Measurements from ENCODE around the gene HNF4A. TPM values are rescaled to one million over a fixed set of nuclear protein-coding genes. Genes with fewer than 3 reads are reported as not detected.

The HNF4A gene
- total RNA-seq, 2 experiments from 2014 or later, result not detected

DNA sequence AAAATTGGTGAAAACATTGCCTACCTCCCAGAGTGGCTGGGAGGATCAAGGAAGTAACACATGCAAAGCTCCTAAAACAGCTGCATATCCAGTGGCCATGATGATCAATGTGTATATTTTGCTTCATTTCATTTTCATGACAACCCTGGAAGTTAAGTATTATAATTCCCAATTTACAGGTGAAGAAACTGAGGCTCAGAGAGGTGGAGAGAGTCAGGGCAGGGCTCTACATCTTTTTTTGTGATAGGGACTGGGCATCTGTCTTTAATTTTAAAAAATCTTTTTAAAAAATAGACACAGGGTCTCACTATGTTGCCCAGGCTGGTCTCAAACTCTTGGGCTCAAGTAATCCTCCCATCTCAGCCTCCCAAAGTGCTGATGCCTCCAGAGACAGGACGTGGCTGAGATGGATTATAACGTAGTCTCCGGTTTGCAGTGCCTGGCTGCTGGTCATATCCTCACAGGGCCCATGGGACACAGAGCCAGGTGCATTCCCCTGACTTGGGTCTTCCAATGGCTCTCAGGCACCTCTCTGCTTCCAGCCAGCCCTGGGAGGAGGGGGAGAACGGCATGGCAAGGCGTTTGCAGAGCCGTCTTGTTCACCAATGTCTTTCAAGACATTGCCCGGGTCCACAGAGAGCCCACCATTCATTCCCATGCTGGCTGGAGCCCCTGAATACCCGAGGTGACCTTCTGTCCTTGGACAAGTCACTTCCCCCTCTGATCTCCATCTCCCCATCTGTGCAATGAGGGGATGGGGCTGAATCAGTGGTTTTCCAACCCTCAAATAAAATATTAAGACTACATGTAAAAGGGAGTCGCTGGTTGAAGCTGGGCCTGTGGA lies 38.3 kb downstream of the HNF4A start:
- H3K9me3 Mint-ChIP-seq (ENCODE audit: low read depth), result no peaks in the 10 kb centered on the region
- DNase-seq (no peak), ATAC-seq (no peak)
- peaks cover 7% of the 10 kb centered on the region for H3K27me3 Mint-ChIP-seq
- H3K4me1 Mint-ChIP-seq, result peaks cover 1% of the 10 kb centered on the region
- intact Hi-C loops (cut with DNase I, micrococcal nuclease), result no loop called here
- H3K4me3 Mint-ChIP-seq, result no peak overlapping the region
- CTCF ChIA-PET, result no interaction called here
- POLR2A ChIA-PET, result no interaction called here
- no peak overlapping the region for H3K27ac Mint-ChIP-seq
- no peaks in the 10 kb centered on the region for H3K36me3 Mint-ChIP-seq (ENCODE audit: low read depth)

- H3K9me3 Mint-ChIP-seq (ENCODE audit: low read depth), result no peaks in the 10 kb centered on the region
- H3K27me3 Mint-ChIP-seq, result peaks cover 7% of the 10 kb centered on the region
- no peak overlapping the region for H3K27ac Mint-ChIP-seq
- no peaks in the 10 kb centered on the region for H3K4me1 Mint-ChIP-seq
- no peak for ATAC-seq
- no peak overlapping the region for H3K4me3 Mint-ChIP-seq
- ChIA-PET POLR2A (no interaction called here), CTCF (interaction anchor here (2.5 kb wide), 1 partner anchor 9 kb away, joined by 11 read pairs; no protein-coding TSS in a partner anchor)
- H3K36me3 Mint-ChIP-seq (ENCODE audit: low read depth), result no peaks in the 10 kb centered on the region
- intact Hi-C loops (cut with DNase I, micrococcal nuclease), result no loop called here
- no peak for DNase-seq
Measured at GRCh38 chr20:44394452-44394701, 38.9 kb downstream of the HNF4A start.

- Mint-ChIP-seq H3K4me3 (no peak overlapping the region), H3K4me1 (no peaks in the 10 kb centered on the region), H3K9me3 (ENCODE audit: low read depth) (no peaks in the 10 kb centered on the region), H3K36me3 (ENCODE audit: low read depth) (no peaks in the 10 kb centered on the region), H3K27ac (no peak overlapping the region), H3K27me3 (peaks cover 7% of the 10 kb centered on the region)
- no peak for DNase-seq
- ChIA-PET CTCF (interaction anchor here (0.7 to 2.5 kb wide), 4 partner anchors 10 to 238 kb away, joined by 3 to 11 read pairs (median 3); no protein-coding TSS in a partner anchor), POLR2A (no interaction called here)
- ATAC-seq, result no peak
- intact Hi-C loops (cut with DNase I, micrococcal nuclease), result no loop called here
Measured at GRCh38 chr20:44394702-44395460, 39.4 kb downstream of the HNF4A start.

DNA sequence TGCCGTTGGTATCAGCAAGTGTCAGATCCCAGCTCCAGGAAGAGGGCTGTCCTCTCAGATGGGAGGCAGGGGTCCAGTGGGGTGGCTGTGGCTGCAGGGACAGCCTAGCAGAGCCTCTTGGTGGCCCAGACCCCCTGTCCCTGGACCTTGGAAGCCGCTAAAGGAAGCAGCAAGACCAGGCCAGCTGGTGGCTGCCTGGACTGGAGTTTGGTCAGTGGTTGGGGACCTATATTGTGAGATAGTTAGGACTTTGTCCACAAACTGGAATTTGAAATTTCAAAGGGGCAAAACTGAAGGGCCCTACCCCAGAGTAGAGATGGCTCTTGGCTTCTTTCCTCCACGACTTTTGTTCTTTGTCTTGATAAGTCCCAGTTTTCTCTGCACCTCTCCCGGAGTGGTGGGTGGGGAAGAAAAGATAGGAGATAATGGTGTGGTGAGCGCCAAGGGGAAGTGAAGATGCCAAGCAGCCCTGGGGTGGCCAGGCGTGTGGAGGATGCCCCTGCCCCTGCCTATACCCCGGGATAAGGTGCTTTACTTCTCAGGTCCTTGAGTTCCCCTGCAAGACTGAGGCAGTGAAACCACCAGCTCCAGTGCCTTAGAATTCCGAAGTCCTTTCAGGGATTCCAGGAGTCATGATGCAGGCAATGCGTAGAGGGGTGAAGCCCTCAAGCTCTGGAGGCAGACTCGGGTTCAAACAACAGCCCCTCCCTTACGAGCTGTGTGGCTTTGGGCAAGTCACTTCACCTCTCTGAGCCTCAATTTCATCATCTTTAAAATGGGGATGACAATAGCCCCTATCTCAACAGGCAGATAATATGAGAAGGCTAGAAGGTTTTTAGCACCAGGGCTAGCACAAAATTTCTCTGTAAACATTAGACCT lies 40.2 kb downstream of the HNF4A start:
- Mint-ChIP-seq H3K4me1 (no peaks in the 10 kb centered on the region), H3K27ac (no peak overlapping the region), H3K36me3 (ENCODE audit: low read depth) (no peaks in the 10 kb centered on the region), H3K4me3 (no peak overlapping the region), H3K9me3 (ENCODE audit: low read depth) (no peaks in the 10 kb centered on the region), H3K27me3 (peaks cover 8% of the 10 kb centered on the region)
- no peak for DNase-seq
- ATAC-seq, result no peak
- ChIA-PET CTCF (interaction anchor here (0.7 to 2.5 kb wide), 4 partner anchors 11 to 237 kb away, joined by 3 to 11 read pairs (median 3); no protein-coding TSS in a partner anchor), POLR2A (no interaction called here)
- intact Hi-C loops (cut with DNase I, micrococcal nuclease), result no loop called here

DNA sequence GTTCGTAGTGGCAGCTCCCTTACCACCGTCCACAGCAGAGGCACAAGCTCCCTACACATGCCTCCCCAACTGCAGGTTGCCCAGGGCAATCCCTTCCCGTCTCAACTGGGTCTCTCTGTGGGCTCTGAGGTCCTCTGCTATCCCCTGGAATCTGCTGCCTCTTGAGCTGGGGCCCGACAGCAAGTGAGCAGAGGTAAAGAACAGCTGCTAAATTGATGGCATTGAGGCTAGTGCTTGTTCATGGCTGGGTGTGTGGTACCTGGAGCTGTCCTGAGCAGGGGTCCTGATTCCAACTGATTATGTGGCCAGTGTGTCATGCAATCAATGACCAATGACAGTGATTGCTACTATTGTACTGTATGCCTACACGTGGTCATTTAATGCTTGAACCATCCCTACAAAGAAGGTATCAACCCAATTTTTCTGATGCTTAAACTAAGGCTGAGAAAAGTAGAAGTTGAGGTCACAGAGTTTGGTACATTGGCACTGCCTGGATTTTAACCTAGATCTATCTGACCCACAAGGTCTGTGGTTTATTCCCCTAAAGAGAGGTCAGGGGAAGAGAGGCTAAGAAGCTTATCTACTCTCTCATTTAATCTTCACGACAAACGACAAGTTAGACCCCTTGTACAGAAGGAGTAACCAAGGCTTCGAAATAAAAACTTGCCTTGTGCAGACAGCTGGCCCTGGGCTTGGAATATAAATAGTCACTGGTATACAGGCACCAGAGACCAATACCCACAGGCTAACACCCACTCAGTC lies 41.1 kb downstream of the HNF4A start:
- Mint-ChIP-seq H3K27me3 (peaks cover 8% of the 10 kb centered on the region), H3K4me3 (no peak overlapping the region), H3K36me3 (ENCODE audit: low read depth) (no peaks in the 10 kb centered on the region), H3K4me1 (no peaks in the 10 kb centered on the region), H3K9me3 (ENCODE audit: low read depth) (no peaks in the 10 kb centered on the region), H3K27ac (no peak overlapping the region)
- ChIA-PET CTCF (interaction anchor here (0.6 to 2.5 kb wide), 2 partner anchors 12 to 712 kb away, joined by 3 to 11 read pairs; no protein-coding TSS in a partner anchor), POLR2A (no interaction called here)
- ATAC-seq, result no peak
- DNase-seq, result no peak
- intact Hi-C loops (cut with DNase I, micrococcal nuclease), result no loop called here

DNA sequence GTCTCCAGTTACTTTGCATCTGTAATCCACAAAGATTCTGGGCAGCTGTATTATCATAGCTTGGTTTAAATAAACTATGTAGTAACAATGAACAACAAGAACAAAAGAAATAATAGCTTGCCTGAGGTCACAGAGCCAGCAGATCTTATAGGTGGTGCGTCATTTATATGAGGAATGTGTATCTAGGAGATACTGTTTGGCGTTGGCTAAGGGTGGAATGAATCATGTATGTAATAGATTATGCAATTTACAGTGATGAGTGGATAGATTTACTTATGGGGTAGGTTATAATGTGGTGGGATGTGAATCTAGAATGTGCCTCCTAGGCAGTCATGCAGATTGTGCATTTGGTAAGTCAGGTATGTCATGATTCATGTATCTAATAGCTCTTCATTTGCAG lies 42.8 kb downstream of the HNF4A start:
- Mint-ChIP-seq H3K27ac (no peak overlapping the region), H3K4me1 (no peaks in the 10 kb centered on the region), H3K4me3 (no peak overlapping the region), H3K36me3 (ENCODE audit: low read depth) (no peaks in the 10 kb centered on the region), H3K9me3 (ENCODE audit: low read depth) (no peaks in the 10 kb centered on the region), H3K27me3 (peaks cover 8% of the 10 kb centered on the region)
- DNase-seq (no peak), ATAC-seq (no peak)
- CTCF ChIA-PET, result interaction anchor here (1.1 kb wide), 1 partner anchor 9 kb away, joined by 3 read pairs; no protein-coding TSS in a partner anchor
- POLR2A ChIA-PET, result no interaction called here
- intact Hi-C loops (cut with DNase I, micrococcal nuclease), result no loop called here

GRCh38 chr20:44399446-44399845 lies 43.9 kb downstream of the HNF4A start:
- H3K9me3 Mint-ChIP-seq (ENCODE audit: low read depth), result peaks cover under 1% of the 10 kb centered on the region

DNA sequence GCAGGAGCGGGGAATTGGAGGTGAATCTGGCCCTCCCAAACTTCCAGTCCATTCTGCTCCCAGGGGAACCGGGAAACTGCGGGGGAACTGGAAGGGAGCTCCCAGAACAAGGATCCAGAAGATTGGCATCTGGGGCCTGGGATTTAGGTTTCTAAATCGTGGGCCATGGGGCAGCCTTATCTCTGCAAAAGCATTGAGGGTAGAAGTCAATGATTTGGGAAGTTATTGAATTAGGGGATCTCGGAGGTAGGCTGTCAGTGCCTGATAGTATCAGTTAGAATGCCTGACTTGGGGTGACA lies 45.1 kb downstream of the HNF4A start:
- Mint-ChIP-seq H3K4me1 (no peaks in the 10 kb centered on the region), H3K9me3 (ENCODE audit: low read depth) (peaks cover 2% of the 10 kb centered on the region), H3K27ac (no peak overlapping the region), H3K4me3 (no peak overlapping the region), H3K27me3 (peaks cover 8% of the 10 kb centered on the region), H3K36me3 (ENCODE audit: low read depth) (no peaks in the 10 kb centered on the region)
- intact Hi-C loops (cut with DNase I, micrococcal nuclease), result no loop called here
- no peak for DNase-seq
- no peak for ATAC-seq
- CTCF ChIA-PET, result interaction anchor here (0.6 kb wide), 1 partner anchor 1105 kb away, joined by 3 read pairs; no protein-coding TSS in a partner anchor
- POLR2A ChIA-PET, result no interaction called here

More at GRCh38 chr20:44399446-44399845, 43.9 kb downstream of the HNF4A start:
- ChIA-PET POLR2A (no interaction called here), CTCF (interaction anchor here (0.9 to 1.1 kb wide), 2 partner anchors 10 to 182 kb away, joined by 3 read pairs; no protein-coding TSS in a partner anchor)
- no peaks in the 10 kb centered on the region for H3K36me3 Mint-ChIP-seq (ENCODE audit: low read depth)
- intact Hi-C loops (cut with DNase I, micrococcal nuclease), result no loop called here
- no peak overlapping the region for H3K4me3 Mint-ChIP-seq
- peaks cover 8% of the 10 kb centered on the region for H3K27me3 Mint-ChIP-seq
- ATAC-seq (no peak), DNase-seq (no peak)
- no peak overlapping the region for H3K27ac Mint-ChIP-seq
- H3K4me1 Mint-ChIP-seq, result no peaks in the 10 kb centered on the region

DNA sequence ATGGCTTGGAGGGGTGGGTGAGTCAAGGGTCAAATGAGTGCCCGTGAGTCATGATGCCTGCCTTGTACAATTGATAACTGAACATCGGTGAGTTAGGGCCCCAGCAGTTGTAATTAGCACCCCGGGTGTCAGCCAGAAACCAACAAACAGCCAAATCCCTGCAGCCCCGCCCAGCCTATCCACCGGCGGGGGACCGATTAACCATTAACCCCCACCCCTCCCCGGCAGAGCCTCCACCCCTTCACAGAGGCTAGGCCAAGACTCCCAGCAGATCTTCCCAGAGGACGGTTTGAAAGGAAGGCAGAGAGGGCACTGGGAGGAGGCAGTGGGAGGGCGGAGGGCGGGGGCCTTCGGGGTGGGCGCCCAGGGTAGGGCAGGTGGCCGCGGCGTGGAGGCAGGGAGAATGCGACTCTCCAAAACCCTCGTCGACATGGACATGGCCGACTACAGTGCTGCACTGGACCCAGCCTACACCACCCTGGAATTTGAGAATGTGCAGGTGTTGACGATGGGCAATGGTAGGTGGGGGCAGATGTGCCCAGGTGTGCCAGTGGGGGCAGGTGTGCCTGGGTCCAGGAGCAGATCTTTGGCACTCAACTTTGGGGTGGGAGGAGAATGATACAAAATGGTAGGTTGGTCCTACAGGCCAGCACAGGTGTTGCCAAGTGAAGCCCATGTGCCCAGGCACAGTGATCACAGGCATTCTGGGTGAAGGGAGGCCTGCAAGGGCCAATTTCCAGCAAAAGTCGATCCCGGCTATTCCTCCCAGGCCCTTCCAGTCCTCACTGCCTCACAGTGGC lies 45.7 kb downstream of the HNF4A start:
- CTCF ChIA-PET, result interaction anchor here (0.6 to 0.7 kb wide), 2 partner anchors 193 to 1106 kb away, joined by 3 read pairs; no protein-coding TSS in a partner anchor
- Mint-ChIP-seq H3K4me1 (no peaks in the 10 kb centered on the region), H3K9me3 (ENCODE audit: low read depth) (peaks cover 2% of the 10 kb centered on the region)

GRCh38 chr20:44401770-44402390 lies 46.4 kb downstream of the HNF4A start:
- ATAC-seq (no peak), DNase-seq (no peak)
- H3K27me3 Mint-ChIP-seq, result peaks cover 8% of the 10 kb centered on the region
- ChIA-PET POLR2A (interaction anchor here (0.5 kb wide), 1 partner anchor 93 kb away, joined by 5 read pairs; no protein-coding TSS in a partner anchor), CTCF (interaction anchor here (0.7 kb wide), 1 partner anchor 192 kb away, joined by 3 read pairs; no protein-coding TSS in a partner anchor)
- no peak overlapping the region for H3K4me3 Mint-ChIP-seq
- H3K36me3 Mint-ChIP-seq (ENCODE audit: low read depth), result no peaks in the 10 kb centered on the region
- no peaks in the 10 kb centered on the region for H3K4me1 Mint-ChIP-seq
- peaks cover 2% of the 10 kb centered on the region for H3K9me3 Mint-ChIP-seq (ENCODE audit: low read depth)
- no peak overlapping the region for H3K27ac Mint-ChIP-seq
- intact Hi-C loops (cut with DNase I, micrococcal nuclease), result no loop called here

More for the DNA sequence above, 45.7 kb downstream of the HNF4A start:
- Mint-ChIP-seq H3K36me3 (ENCODE audit: low read depth) (no peaks in the 10 kb centered on the region), H3K4me3 (no peak overlapping the region), H3K27ac (no peak overlapping the region), H3K27me3 (peaks cover 8% of the 10 kb centered on the region)
- POLR2A ChIA-PET, result no interaction called here
- intact Hi-C loops (cut with DNase I, micrococcal nuclease), result no loop called here
- DNase-seq, result no peak
- ATAC-seq, result no peak
